ENCODE measurements around the gene FLVCR2. TPM values are rescaled to one million over a fixed set of nuclear protein-coding genes. Genes with fewer than 3 reads are reported as not detected.

Gene FLVCR2
- total and polyA plus RNA-seq, 12 donors = 0.95 to 11.3 (median 2.9) TPM

- no peak overlapping the region for H3K27ac ChIP-seq
These were observed 29.3 kb upstream of the FLVCR2 start for GRCh38 chr14:75549169-75549568.

GRCh38 chr14:75551021-75551420, 27.4 kb upstream of the FLVCR2 start:
- Histone ChIP-seq H3K9me3 (no peaks in the 10 kb centered on the region), H3K27me3 (peaks cover 0 to 21% (median 0%) of the 10 kb centered on the region in 7 donors), H3K4me3 (no peak overlapping the region), H3K36me3 (peaks cover 0 to 7% (median 0%) of the 10 kb centered on the region in 9 donors), H3K4me1 (peaks cover 0 to 12% (median 0%) of the 10 kb centered on the region in 9 donors), H3K27ac (no peak overlapping the region)
- DNase-seq = no peak
- TF ChIP-seq, protein P1, sequence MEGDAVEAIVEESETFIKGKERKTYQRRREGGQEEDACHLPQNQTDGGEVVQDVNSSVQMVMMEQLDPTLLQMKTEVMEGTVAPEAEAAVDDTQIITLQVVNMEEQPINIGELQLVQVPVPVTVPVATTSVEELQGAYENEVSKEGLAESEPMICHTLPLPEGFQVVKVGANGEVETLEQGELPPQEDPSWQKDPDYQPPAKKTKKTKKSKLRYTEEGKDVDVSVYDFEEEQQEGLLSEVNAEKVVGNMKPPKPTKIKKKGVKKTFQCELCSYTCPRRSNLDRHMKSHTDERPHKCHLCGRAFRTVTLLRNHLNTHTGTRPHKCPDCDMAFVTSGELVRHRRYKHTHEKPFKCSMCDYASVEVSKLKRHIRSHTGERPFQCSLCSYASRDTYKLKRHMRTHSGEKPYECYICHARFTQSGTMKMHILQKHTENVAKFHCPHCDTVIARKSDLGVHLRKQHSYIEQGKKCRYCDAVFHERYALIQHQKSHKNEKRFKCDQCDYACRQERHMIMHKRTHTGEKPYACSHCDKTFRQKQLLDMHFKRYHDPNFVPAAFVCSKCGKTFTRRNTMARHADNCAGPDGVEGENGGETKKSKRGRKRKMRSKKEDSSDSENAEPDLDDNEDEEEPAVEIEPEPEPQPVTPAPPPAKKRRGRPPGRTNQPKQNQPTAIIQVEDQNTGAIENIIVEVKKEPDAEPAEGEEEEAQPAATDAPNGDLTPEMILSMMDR (IDR thresholded peaks at IDR 0.05) = no peak
- ATAC-seq = no peak
- intact Hi-C loops (cut with DNase I) = no loop called here
- WGBS, 2 donors = 68 to 71% methylated on average over 7 of the region's 7 CpGs

More at GRCh38 chr14:75549169-75549568, 29.3 kb upstream of the FLVCR2 start:
- TF ChIP-seq, protein P1 (IDR thresholded peaks at IDR 0.05) = no peak
- Histone ChIP-seq H3K4me1 (peaks cover 0 to 13% (median 0%) of the 10 kb centered on the region in 9 donors), H3K4me3 (no peak overlapping the region), H3K27me3 (peaks cover 0 to 21% (median 0%) of the 10 kb centered on the region in 7 donors), H3K36me3 (peaks cover 0 to 7% (median 0%) of the 10 kb centered on the region in 9 donors), H3K9me3 (no peaks in the 10 kb centered on the region)
- intact Hi-C loops (cut with DNase I) = no loop called here
- DNase-seq (no peak), ATAC-seq (no peak)
- WGBS, 2 donors = 79 to 86% methylated on average over 5 of the region's 5 CpGs

DNA sequence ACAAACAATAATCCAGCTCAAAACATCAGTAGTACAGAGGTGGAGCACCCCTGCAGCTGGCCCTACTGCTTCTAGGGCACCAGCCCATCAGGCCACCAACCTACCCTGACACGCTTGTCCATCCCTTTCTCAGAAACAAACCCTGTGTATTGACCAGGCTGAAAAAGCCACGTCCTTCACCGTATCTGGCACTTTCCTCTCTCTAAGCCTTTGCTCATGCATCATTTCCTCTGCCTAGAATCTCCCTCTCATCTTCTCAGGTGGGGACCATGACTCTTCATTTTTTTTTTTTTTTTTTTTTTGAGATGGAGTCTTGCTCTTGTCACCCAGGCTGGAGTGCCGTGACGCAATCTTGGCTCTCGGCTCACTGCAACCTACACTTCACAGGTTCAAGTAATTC, 25.3 kb upstream of the FLVCR2 start:
- TF ChIP-seq, protein P1 (IDR thresholded peaks at IDR 0.05) = no peak
- no peak for ATAC-seq
- no peak overlapping the region for H3K4me3 ChIP-seq
- WGBS, 2 donors = 94 to 96% methylated on average over 6 of the region's 6 CpGs
- peaks cover 0 to 12% (median 0%) of the 10 kb centered on the region in 9 donors for H3K4me1 ChIP-seq
- no peaks in the 10 kb centered on the region for H3K36me3 ChIP-seq
- H3K27ac ChIP-seq = no peak overlapping the region
- no peak for DNase-seq
- intact Hi-C loops (cut with DNase I) = no loop called here
- H3K27me3 ChIP-seq = peaks cover 0 to 21% (median 0%) of the 10 kb centered on the region in 7 donors
- peaks cover 0 to 15% (median 0%) of the 10 kb centered on the region in 11 donors for H3K9me3 ChIP-seq

GRCh38 chr14:75553761-75554364, 24.6 kb upstream of the FLVCR2 start:
- WGBS, 2 donors = 67 to 69% methylated on average over 4 of the region's 4 CpGs
- H3K4me1 ChIP-seq = peaks cover 0 to 8% (median 0%) of the 10 kb centered on the region in 9 donors
- no peak for ATAC-seq
- TF ChIP-seq, protein P1 (IDR thresholded peaks at IDR 0.05) = no peak
- H3K4me3 ChIP-seq = no peak overlapping the region
- H3K36me3 ChIP-seq = no peaks in the 10 kb centered on the region
- H3K9me3 ChIP-seq = peaks cover 0 to 17% (median 0%) of the 10 kb centered on the region in 11 donors
- DNase-seq = no peak
- H3K27ac ChIP-seq = no peak overlapping the region
- peaks cover 0 to 21% (median 0%) of the 10 kb centered on the region in 7 donors for H3K27me3 ChIP-seq
- intact Hi-C loops (cut with DNase I) = no loop called here
